Activated gamma-delta T cell (primary cell): ENCODE measurements around the gene STAT1.

Experiments
- DNase-seq: peaks from one replicate; lab custom pipeline; 2025; lab: John Stamatoyannopoulos, UW
- total RNA-seq, 2 donors: gene quantifications; one replicate each; lab custom pipeline; 2026; lab: John Stamatoyannopoulos, UW

Gene STAT1
- total RNA-seq: 354 to 504 reads per million in 2 donors

GRCh38 chr2:191013932-191014652 is at the start of gene STAT1:
TSS of gene STAT1 (minus strand) at chr2:191014171. CDS start at chr2:191010003, 4,168 bp downstream.
- DNase-seq: peak; percentile 92

GRCh38 chr2:191063584-191063983 is 49.6 kb upstream of the STAT1 start:
- no peak for DNase-seq

DNA sequence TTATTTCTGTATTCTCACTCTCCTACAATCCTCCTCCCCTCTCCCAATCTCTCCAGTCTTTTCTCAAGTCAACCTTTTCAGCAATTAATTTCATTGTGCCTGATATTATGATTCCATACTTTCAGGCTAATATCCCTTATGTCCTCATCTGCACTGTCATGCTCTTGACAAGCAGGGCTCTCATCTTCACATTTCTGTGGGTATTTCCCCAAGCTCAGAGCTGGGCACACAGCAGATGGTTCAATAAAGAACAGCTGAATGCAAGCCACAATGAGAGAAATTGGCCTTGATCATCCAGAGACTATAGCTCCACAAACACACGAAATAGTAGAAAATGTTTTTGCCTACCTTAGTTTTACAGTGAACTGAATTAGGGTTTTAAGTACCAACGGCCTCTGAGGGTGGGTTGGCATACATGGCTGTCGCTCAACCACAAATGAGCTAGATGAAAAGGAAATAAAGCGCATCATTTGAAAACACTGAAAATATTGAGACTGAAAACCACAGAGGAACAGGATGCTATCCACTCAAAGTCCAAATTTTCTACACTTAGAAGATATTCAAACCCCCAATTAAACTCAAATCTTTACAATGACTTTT is 47.5 kb upstream of the STAT1 start:
- no peak for DNase-seq

DNA sequence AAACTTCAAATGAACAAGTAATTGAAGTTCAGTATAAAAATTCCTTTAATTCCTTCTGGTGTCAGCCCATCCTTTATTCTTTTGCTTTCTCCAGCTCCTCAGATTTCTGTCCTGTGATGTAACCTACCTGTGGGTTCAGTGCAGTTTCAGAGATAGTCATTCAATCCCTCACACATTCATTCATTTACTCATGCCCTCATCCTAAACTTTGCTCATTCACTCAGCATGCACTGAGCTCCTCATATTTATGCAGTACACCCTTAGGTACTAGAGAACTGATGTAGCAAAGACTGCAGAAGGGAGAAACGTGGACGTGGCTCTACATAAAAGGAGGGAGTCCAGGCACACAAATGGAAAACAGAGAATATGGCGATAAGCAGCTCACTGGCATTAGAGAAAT is 45.3 kb upstream of the STAT1 start:
- DNase-seq: no peak

DNA sequence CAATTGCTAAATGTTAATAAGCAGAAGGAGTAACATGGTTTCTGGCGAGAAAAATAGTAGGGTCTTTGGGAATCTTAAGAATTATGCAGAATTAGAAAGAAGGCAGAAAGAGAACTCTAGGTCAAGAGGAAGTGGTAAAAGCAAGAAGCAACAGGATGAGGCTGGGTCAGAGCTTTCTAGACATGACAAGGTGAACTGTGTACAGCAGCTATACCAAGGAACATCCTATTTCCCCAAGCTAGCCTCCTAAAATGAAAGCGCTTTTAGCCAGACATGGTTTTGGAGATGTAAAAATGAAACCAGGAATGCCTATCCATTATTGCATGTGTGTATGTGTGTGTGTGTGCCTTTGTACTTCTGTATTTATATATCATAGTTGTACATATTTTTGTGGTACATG is 42.3 kb upstream of the STAT1 start:
- DNase-seq: no peak

DNA sequence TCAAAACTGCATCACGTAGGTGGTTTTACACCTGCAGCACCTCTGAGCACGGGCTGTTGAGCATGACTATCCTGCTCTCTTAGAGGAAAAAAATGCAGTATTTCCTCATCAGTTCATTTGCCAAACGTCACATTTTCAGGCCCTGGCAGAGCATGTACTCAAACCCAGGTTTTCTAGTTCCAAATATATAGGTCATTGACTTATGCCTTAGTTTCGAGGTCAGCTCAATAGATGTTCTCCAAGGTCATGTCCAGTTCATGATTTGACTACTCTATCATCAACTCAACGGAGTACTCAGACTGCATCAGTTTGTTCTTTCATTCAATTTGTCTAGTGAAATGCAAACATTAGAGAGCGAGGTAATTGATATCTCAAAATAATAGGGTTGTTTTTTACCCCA is 39.3 kb upstream of the STAT1 start:
- no peak for DNase-seq

GRCh38 chr2:191051825-191052778 is 38.1 kb upstream of the STAT1 start:
- DNase-seq: no peak

DNA sequence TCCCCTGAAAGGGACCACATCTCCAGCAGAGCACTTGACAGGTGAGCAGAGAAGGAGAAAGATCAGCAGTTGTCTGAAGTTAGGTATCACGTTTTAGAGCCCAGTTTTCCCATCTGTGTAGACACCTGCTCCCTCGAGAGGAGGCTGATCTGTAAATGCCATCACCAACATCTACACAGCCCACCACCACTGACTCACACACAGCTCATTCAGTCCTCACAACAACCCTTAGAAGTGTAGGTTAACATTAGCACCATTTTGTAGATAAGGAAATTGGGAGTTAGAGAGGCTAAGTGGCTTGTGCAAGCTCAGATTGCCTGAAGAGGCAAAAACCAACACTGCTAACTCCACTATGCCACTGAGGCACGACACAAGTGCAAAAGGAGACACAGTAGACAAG is 37.2 kb upstream of the STAT1 start:
- no peak for DNase-seq

DNA sequence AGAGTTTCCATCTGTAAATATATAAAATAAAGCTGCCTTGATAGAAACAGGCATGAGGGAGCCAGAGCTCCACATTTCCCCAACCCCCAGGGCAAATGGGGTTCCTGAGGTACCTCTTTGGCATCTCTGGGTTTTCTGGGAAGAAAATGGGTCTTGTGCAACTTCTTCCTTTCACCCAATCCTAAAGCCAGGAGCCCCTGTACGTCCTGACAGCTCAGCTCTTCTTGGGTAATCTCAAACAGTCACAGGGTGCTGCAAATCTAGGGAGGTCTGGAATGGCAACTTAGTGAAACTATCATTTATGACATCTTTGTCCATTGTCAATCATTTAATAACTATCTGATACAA is 36.6 kb upstream of the STAT1 start:
- DNase-seq: no peak

DNA sequence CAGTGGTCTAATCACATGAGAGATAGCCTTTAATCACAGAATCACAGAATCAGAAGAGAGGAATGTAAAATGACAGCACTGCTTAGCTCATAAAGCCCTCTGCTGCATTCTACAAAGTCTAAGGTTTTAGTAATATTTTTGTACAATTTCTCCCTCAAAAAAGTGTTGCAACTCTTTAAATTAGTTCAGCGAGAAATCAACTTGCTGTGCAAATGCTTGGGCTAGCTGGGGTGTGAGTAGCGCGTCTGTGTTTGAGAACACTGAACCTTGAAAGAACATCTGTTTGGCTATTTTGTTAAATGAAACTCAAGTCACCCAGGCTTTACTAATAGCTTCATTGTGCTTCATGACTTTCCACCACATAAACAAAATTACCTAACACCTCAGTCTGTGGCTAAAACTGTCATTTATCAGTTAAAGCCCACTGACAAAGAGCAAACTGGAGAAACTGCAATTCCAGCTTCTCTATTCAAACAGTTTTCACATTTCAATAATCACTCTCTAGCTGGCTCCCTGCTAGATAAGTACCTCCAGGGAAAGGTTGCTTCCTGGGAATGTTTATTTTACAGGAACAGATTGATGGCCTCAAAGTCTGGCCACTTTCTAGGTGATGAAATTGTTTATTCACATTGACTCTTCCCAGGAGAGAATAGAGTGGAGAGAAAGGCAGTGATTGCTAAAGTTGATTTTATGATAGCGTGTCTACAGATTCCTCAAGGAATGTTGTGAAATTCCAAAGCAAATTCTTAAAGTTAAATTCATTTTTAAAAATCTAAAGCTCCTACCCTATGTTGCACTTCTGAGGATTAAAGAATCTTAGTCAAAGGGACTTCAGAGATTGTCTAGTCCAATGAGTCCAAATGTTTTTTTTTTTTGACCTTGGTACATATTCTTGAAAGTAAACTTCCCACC is 36.0 kb upstream of the STAT1 start:
- no peak for DNase-seq

DNA sequence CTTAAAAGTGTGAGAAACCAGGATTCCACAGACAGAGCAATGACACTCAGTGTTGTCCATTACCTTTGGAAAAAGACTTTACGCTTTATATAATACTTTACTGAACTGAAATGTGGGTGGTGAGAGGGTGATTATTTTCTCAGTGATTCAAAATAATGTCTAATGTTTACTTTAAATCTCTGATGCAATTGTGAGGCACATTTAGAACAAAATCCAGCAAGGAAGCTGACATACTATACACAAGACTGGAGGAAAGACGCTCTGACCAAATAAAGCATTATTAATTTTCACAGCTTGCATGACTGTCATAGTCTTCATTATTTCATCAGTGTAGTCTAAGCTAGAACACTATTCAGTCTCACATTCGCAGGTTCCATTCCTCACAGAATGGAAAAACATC is 34.1 kb upstream of the STAT1 start:
- DNase-seq: no peak

- no peak for DNase-seq
Observed at GRCh38 chr2:191045141-191045540, 31.2 kb upstream of the STAT1 start.

GRCh38 chr2:191043438-191043837 is 29.5 kb upstream of the STAT1 start:
- no peak for DNase-seq

GRCh38 chr2:191041418-191042161 is 27.6 kb upstream of the STAT1 start:
- DNase-seq: no peak

GRCh38 chr2:191039616-191040015 is 25.6 kb upstream of the STAT1 start:
- DNase-seq: no peak

- DNase-seq: no peak
Observed at GRCh38 chr2:191038741-191039140, 24.8 kb upstream of the STAT1 start.

GRCh38 chr2:191038241-191038725 is 24.3 kb upstream of the STAT1 start:
- DNase-seq: no peak

DNA sequence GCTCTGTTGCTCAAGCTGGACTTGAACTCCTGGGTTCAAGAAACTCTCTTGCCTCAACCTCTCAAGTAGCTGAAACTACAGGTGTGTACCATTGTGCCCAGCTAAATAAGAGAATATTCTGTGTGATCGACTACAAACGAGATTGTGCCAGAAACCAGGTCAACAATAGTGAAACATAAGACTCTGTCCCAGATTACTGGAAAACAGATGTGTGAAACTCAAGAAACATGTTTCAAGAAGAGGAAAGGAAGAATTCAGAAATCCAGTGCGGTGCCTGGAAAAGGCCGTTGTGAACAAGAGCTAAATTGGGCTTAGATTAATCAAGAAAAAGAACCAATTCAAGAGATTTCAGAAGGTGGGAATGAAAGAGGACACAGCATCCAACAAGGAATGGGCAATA is 23.4 kb upstream of the STAT1 start:
- DNase-seq: no peak

DNA sequence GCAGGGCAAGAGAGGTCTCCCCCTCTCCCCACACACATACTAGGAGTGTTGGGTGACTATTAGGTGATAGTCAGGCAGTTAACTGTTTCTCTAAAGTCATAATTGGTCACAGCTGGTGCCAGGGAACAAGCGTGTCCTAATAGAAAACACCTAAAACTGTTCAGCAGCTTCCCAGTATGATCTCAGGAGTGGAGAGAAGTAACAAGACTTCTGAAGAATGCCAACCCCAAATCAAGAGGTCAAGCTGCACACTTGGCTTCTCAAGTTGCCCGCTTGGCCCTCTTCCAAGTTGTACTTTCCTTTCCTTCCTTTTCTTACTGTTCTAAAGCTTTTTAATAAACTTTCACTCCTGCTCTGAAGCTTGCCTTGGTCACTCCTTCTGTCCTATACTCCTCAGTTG is 22.4 kb upstream of the STAT1 start:
- no peak for DNase-seq

GRCh38 chr2:191032588-191033429 is 18.8 kb upstream of the STAT1 start:
- DNase-seq: no peak
